Testis (tissue), 2 donors: ENCODE measurements around the gene SH2D6.

Source experiments
- CTCF ChIP-seq, 3 experiments: fragments of 450-650 bp in 2 of 3; fragments of 200-600 bp in 1 of 3; sonication (generic) in 1 of 3; IDR thresholded peaks; one replicate each; pipeline ENCODE4 v1.5.1; 2016 to 2019; ENCODE audit warnings: antibody characterized with exemption in 3 of 3, mild to moderate bottlenecking in 2 of 3, moderate library complexity in 1 of 3
- POLR2A ChIP-seq: fragments of 450-650 bp; IDR thresholded peaks from one replicate; pipeline ENCODE4 v1.6.1; 2017; ENCODE audit warnings: antibody characterized with exemption, mild to moderate bottlenecking, moderate library complexity

DNA sequence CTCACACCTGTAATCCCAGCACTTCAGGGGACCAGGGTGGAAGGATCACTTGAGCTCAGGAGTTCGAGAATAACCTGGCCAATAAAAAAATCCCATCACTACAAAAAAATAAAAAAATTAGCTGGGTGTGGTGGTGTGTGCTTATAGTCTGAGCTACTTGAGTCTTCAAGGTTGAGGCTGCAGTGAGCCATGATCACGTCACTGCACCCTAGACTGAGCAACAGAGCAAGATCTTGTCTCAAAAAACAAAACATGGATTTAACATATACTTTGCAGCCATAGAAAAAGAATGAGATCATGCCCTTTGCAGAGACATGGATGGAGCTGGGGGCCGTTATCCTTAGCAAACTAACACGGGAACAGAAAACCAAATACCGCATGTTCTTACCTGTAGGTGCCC, 22.2 kb downstream of the SH2D6 start:
- TF ChIP-seq CTCF (IDR thresholded peaks at IDR 0.05) (no peak), POLR2A (no peak)
